ENCODE measurements around the gene SEC22C.

SEC22C gene

DNA sequence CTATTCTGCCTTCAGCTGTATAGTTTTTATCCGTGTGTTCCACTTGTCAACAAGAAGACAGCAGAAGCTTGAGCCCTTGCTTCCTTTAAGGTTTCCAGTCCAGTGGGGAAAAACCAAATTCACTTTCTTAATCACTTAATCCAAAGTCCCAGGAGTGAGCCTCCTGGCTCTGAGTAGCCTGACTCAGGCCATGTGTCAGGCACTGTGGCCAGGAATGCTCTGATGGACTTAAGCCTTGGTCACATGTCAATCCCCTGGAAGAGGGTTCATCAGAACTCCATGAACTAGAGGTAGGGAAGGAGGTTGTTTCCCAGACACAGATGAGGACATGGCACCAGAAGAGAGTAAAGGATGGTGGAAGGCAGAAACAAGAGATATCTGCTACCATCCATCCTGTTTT, 70.6 kb downstream of the SEC22C start:
- DNase-seq, result no peak

DNA sequence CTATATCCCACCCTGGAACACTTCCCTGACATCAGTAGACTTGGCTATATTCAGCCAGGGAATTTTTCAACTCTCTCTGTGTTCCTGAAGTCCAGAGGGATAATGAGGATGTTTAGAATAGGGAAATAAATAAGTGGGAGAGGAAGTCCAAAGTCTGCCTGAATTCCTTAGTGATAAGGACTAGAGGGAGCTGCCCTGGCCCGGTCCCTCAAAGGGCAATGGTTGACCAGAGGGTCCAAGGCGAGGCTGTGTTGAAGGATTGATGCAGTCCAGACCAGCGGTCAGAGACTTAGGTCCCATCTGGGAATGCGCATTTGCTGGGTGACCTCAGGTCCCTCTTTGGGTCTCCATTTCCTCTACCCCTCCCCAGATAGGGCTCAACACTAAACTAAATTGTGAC, 71.4 kb downstream of the SEC22C start:
- DNase-seq, result no peak

DNA sequence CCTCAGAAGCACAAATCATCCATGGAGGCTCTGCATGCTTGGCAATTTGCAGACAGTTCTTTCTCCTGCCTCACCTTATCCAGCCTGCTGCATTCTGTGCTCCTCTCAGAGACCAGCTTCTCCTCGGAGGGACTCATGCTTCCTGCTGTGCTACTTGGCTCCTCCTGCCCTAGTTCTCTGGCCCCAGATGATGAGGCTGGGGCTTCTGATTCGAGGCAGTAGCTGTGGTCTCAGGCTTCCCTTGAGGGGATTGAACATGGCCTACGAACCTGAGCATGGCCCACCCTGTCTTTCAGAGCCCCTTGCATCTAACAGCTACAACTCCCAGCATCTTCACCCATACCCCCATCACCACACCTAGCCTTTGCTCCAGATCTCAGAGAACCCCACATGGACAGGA, 72.7 kb downstream of the SEC22C start:
- DNase-seq, result no peak

DNA sequence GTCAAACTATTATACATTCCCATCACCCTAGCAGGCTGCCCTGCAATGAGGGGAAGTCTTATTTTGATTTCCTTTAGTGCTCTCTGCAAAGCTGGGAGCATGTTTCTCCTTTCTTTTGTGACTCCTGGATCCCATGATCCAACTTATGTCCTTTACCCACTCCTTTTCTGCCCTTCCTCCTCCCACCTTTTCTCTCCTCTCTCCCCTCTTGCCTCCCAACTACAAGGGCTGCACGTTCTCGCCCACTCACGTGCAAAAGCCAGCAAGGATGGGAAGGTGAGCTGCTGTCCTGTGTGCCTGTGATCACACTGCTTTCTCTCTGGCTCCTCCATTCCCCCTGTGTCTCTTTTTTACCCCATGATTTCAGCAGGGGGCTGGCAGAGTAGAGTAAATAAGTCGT, 73.2 kb downstream of the SEC22C start:
- no peak for DNase-seq

DNA sequence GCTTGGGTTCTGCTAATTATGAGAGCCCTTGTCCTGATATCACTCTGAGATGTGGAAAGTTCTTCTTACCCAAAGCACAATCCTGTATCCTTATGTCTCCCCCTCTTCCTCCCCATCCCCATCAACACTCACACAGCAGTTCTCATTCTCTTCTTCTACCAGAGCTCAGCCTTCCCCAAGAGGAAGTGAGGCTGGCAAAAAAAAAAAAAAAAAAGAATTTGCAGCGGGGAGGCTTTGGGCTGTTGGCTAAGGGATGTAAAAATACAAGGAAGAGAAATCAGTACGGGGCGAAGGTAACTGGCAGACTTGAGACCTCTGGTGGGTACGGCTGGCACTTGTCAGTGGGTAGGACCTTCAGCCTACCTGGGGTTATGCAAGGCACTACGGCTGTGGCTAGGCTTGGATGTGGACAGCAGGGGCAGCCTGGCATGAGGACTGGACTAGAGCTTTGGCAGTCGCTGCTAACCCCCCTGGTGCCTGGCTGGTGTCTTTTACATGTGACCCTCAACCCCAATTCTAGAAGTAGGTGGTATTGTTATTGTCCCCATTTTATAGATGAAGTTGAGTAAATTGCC, 73.9 kb downstream of the SEC22C start:
- DNase-seq, result no peak

DNA sequence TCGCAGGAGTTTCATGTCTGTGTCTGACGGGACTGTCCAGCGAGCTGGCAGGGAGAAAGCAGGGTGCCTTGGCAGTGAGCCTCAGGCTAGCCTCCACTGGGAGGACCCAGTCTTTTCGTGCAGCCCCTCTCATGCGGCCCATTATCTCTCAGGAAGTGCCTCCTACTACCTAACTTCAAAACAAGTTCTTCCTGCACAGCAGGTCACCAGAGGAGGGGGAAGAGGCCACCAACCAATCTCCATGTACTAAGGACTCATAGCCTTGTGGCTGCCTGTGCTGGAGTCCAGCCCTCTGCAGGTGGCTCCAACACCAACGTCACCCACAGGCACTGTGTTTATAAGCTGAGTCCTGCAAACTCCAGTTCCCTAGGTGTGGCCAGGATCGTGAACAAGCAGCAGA, 74.5 kb downstream of the SEC22C start:
- no peak for DNase-seq

DNA sequence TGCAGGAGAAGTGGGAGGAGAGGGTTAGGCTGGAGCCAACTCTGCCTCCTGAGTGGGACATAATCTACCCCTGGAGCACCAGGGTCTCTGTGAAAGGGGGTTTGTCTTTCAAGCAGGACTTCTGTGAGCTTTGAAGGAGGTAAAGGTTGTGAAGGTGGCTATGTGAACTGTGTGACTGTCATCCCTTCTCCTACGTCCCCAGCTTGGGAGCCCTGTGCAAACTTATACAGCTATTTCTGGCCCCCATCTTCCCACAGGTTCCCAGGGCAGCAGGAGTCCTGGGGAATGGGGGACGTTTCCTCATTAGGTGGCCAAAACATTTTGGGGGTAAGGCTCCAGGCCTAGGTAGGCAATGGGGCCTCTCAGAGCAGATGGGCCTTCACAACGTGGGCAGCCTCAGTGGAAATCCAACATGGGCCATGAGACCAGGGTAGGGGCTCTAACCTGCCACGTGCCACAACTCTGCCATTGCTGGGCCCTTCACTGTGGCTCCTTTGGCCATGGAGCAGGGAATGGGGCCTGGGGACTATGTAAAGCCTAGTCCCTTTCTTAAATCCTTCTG, 75.8 kb downstream of the SEC22C start:
- DNase-seq, result no peak

DNA sequence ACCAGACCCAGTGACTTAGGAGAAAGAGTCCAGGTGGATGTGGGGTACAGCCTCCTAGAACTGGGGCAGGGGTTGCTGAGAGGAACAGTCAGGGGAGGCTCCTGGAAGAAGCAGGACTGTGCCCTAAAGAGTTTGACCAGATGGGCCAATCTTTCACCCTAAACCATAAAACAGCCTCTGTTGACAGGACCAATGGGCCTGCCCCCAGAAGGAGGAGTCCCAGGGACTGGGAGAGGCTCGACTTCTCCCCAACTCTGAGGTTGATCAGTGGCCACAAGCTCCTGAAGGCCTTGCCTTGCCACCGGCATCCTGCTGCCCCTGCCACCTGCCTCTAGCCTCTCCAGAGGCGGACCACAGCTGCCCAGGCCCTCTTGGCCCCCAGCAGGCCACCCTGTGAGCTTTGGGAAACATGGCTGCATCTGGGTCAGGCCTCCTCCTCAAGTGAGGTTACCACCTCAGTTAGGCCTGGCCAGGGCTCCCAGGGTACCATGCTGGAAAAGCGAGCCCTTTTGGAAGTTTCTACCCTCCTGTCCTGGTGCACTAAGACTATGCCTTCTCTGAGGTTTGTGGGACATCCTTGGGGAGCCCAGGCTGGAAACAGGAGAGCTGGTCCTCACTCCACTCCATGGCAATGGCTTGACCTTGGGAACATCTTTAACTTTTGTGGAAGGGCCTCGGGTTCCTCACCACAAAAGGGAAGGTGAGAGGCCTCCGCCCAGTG, 76.5 kb downstream of the SEC22C start:
- DNase-seq, result no peak

DNA sequence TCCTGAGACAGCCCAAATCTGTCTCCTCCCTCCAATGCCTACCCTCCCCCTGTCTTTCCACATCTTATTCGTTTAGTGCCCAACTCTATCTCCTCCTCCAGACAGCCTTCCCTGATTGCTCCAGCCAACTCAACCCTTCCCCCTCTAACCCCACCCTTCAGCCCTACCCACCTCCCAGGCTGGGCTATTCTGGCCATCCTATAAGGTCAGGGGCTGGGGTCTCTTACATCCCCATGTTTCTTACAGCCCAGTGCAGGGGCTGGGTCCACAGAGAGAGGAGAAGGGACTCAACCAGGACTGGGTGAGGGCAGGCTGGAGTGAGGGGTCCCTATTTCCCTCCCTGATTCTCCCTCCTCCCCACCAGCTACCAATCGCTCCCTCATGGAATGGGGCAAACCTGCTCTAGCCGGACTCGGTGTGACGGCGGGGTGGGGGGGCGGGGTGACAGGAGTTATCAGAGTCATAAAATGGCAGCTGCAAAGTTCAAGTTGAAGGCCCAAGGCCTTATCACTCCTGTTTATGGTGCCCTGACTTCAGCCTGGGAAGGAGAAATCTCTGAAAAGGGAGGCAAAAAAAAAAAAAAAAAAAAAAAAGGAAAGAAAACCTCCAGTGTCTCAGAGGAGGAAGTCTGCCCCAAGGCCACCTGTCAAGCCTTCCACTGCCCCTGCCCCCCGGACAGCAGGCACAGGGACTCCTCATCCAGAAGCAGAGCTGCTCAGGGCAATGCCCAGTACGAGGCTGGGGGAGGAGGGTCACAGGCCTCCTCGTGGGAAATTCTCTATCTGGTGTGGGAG, 77.2 kb downstream of the SEC22C start:
- no peak for DNase-seq

DNA sequence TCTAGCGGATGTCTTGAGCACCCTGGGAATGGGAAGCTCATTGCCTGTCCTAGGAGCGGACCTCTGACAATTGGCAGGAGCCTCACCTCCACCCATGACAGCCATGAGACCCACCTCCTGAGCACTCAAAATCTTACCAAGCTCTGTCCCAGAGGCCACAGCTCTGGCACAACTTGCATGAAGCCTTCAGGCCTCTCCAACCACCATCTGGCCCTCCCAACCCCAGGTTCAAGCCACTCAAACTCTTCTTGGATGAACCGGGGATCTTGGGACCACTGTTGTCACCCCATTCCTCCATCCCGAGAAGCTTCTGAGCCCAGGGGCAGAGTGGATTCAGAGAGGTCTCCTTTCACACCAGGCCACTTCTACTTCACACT, 77.8 kb downstream of the SEC22C start:
- DNase-seq, result no peak

DNA sequence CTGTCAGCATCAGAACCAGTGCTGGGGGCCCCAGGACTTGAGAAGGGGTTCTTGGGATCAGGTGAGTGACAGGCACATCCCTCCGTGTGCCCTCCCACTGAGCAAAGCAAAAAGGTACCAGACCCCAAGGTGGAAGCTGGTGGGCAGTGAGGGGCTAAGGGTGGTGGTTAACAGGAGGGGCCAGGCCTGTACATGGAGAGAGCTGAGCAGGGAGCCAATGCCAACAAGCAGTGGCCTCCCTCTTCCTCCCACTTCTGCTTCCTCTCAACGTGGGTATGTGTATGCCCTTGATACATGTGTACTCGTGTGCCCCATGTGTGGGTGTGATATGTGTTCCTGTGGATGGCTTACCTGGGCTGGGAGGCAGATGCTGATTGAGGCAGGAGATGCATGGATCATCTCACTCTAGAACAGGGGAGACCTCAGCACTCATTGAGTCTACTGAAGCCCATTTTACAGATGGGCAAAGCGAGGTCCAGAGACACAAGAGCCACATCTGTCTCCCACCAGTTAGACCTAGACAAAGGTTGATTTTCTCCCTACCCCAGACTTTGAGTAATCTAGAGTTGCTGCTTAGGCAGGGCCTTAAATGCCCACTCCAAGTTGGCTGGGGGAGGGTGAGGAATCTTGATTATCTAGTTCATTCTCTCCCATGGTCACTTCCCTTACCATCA, 78.4 kb downstream of the SEC22C start:
- no peak for DNase-seq

DNA sequence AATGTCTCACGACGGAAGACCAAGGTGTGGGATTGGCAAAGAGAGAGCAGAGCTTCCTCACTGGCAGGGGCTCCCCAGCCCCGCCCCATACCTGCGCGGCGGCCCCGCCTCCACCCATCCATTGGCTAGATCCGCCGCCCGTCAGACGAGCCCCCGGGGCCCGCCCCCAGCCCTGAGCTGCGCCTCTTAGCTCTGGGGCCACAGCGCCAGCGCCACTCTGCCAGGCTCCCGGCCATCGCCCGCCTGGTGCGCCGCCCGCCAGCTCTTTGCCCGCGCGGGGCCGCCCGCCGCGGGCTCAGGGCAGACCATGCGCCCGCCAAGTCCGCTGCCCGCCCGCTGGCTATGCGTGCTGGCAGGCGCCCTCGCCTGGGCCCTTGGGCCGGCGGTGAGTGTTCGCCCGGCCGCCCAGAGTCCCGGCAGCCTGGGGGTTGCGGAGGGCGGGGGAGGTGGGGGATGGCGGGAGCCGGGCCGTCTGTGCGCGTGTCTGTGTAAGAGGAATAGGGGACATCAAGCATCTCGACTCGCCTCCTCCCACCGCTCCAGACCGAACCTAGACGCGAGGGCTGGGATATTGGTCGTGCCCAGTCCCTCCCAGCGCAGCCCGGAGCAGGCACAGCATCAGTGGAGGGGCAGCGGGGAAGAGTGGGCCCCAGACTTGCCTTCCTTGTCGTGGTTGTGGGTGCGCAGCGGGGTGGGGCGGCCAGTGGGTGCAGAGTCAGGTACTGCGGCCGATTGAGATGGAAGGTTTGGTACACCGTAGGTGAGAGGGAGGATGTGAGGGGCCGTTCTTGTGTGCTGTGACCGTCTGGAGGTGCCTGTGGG, 79.1 kb downstream of the SEC22C start, which contains the start of gene VIPR1:
TSS of gene VIPR1 (plus strand) at position 215 of the 822 bp plus-strand sequence. CDS start at position 308, 93 bp downstream.
- peak; percentile 86 to 94 (median 91) for DNase-seq

DNA sequence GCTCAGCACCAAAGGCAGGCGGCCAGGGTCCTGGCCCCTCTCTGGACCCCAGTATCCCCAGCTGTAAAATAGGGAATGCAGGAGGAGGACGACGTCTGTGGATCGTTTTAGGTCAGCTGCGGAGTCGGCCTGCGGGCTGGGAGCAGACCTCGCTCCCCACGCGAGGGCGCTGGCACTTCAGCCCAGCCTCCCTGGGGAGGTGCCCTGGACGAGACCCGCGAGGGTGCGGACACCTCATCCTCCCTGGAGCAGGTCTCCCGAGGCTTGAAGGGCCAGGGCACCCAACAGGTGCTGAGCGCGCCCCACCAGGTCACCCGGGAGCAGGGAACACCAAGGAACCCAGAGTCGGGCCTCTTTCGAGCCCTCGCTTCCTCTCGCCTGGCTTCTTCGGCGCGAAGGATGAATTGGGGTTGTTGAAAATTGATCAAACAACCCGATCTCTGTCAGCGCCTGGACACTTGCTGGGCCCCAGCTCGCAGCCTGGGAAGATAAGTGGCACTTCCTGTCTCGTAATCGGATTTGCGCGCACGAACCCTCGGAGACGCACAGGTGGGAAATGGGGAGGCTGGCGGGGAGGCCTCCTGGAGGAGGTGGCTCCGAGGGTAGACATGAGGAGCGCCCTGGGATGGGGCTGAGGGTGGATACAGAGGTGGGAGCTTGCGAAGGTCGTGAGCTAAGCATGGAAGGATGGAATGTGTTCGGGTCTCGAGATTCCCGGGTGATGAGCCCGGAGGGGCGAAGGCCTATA, 79.9 kb downstream of the SEC22C start:
- DNase-seq, result peak; percentile 33 to 64 (median 59)

DNA sequence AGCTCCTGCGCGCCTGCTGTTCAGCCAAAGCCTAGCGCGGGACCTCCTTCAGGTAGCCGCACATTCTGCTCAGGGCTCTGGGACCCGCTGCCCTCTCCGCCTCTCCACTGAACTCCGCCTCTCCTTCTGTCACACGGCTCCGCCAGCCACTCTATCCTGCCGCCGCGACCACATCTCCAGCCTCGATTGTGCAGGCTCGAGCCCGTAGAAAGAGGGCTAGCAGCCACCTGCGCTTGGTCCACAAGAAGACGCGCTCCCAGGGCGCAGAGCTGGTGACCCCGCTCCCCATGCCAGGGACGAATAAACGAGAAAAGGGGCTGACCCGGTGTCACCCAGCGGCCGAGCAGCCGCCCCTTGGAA, 80.5 kb downstream of the SEC22C start:
- DNase-seq, result peak in 1 of 5 donors; percentile 16

DNA sequence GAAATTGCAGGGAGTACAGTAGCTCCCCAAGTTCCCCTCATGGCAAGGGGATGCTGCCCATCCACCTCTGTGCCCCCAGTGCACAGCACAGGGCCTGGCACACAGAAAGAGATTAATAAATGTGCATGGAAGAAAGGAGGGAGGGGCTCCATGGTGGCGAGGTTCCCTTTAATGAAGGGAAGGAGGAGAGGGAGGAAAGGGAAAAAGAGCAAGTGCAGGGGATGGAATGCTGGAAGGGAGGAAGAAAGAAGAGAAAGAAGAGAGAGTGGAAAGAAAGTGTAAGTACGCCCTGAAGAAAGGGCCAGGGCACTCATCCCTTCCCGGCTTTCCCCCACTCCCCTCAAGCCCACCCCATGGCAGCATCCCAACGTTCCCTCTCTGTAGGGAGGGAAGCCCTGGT, 80.9 kb downstream of the SEC22C start:
- DNase-seq, result no peak

DNA sequence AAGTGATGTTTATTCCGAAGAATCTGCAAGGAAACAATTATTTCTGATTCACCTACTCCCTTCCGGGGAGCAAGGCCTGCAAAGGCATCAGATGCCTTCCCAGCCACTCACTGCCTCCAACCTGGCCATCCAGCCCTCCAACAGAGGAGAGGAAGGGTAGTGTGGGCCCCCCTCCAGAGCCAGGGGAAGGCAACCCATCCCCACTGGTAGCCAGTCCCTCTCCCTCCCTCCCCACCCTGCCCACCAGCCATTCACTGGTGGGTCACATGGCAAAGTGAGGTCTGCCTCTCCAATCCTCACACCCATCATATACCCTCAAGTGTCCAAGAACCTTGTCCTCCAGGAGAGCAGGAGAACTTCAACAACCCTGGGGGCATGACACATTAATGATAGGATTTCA, 81.7 kb downstream of the SEC22C start:
- no peak for DNase-seq

DNA sequence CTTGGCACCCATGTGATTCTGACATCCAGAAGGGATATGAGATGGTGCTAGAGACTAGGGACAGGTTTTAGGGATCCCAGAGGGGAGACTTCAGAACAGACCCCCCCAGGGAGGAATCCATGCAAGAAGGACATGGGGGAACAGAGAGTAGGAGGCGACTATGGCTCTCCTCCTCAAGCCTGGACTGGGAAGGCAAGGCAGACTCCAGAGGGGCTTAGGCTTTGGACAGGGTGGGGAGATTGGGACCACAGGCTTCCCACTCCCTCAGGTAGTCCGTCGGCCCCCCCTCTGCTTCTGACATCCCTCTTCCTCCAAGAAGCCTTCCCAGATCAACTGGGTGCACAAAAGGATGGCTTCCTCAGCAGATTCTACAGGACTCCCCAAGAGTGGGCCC, 82.3 kb downstream of the SEC22C start:
- no peak for DNase-seq

DNA sequence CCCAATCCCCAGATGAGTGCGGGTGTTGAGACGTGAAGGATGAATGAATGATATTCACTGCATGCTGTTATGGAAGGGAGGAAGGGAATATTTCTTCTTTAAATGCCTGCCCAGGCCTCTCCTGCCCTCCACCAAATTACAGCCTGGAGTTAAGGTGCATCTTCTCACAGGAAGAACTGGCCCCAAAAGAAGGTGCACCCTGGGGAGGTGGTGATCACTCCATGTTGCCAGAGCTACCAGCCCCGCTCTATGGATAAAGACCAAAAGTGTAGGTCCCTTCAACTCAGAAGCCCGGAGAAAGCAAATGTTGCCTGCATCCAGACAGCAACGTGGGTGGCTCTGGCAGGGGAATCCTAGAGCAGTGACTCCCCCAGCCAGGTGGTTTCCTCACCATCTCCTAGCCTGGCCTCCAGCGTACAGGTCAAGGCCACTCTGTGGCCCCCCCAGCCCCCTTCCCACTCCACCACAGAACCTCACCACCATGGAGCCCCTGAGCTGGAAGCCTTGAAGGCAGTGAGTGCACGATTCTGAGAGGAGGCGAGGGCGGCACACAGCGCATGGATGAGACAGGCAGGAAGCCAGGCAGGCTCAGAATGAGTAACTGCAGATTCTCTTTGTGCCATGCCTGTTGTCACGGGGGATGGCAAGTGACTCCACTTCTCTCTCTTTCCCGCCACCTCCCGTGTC, 82.8 kb downstream of the SEC22C start:
- peak in 1 of 5 donors; percentile 25 for DNase-seq

DNA sequence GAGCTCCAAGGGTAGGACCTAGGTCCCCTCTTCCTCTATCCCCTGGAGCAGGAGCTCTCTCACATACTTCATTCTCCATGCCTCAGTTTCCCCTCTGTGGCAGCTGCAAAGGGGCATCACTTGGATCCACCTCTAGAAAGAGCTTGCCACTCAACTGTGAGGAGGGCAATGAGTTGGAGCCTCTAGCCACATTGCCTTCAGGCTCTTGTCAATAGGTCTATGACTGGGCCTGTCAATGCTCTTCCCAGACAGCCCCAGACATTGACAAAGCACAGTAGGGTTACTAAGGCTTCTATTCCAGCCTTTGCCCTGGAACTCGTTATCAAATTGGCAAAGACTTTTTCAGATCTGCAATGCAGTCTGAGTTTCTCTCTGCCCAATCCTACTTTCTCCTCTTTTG, 83.7 kb downstream of the SEC22C start:
- no peak for DNase-seq

Measured in T-helper 1 cell (primary cell).